ENCODE data around the gene CYP8B1.
"Not testable (repeated sequence)": the region's sequence is repeated elsewhere in the genome, so short reads cannot be mapped to it uniquely, and the experiment has no call there.

The CYP8B1 gene

GRCh38 chr3:42886294-42886822 lies 10.7 kb upstream of the CYP8B1 start:
- no peak for DNase-seq (ENCODE audit: low read depth in 2 of 2, low spot score in 1 of 2)

GRCh38 chr3:42884324-42884723 lies 8.6 kb upstream of the CYP8B1 start:
- no peak for DNase-seq (ENCODE audit: low read depth in 2 of 2, low spot score in 1 of 2)

- not testable (repeated sequence) for DNase-seq (ENCODE audit: low read depth in 2 of 2, low spot score in 1 of 2)
Observed at GRCh38 chr3:42883251-42883930, 7.7 kb upstream of the CYP8B1 start.

- DNase-seq (ENCODE audit: low read depth in 2 of 2, low spot score in 1 of 2): peak; percentile 64 to 75
Observed at GRCh38 chr3:42880601-42881451, 5.1 kb upstream of the CYP8B1 start.

GRCh38 chr3:42880183-42880582 lies 4.5 kb upstream of the CYP8B1 start:
- DNase-seq (ENCODE audit: low read depth in 2 of 2, low spot score in 1 of 2): no peak

GRCh38 chr3:42877881-42878280 lies 2.2 kb upstream of the CYP8B1 start:
- DNase-seq (ENCODE audit: low read depth in 2 of 2, low spot score in 1 of 2): no peak

- DNase-seq (ENCODE audit: low read depth in 2 of 2, low spot score in 1 of 2): no peak
Observed at GRCh38 chr3:42876940-42877720, 1.5 kb upstream of the CYP8B1 start.

- no peak for DNase-seq (ENCODE audit: low read depth in 2 of 2, low spot score in 1 of 2)
Observed at GRCh38 chr3:42876401-42876800, 722 bp upstream of the CYP8B1 start.

- DNase-seq (ENCODE audit: low read depth in 2 of 2, low spot score in 1 of 2): no peak
Observed at GRCh38 chr3:42874749-42875148, 930 bp downstream of the CYP8B1 start.

GRCh38 chr3:42873221-42873982 lies 2.3 kb downstream of the CYP8B1 start:
- no peak for DNase-seq (ENCODE audit: low read depth in 2 of 2, low spot score in 1 of 2)

GRCh38 chr3:42872718-42873117 lies 3.0 kb downstream of the CYP8B1 start:
- DNase-seq (ENCODE audit: low read depth in 2 of 2, low spot score in 1 of 2): no peak

- no peak for DNase-seq (ENCODE audit: low read depth in 2 of 2, low spot score in 1 of 2)
Observed at GRCh38 chr3:42871592-42872196, 4.0 kb downstream of the CYP8B1 start.

GRCh38 chr3:42868841-42869240 lies 6.8 kb downstream of the CYP8B1 start:
- no peak for DNase-seq (ENCODE audit: low read depth in 2 of 2, low spot score in 1 of 2)

GRCh38 chr3:42867138-42867537 lies 8.5 kb downstream of the CYP8B1 start:
- no peak for DNase-seq (ENCODE audit: low read depth in 2 of 2, low spot score in 1 of 2)

- no peak for DNase-seq (ENCODE audit: low read depth in 2 of 2, low spot score in 1 of 2)
Observed at GRCh38 chr3:42865256-42865655, 10.4 kb downstream of the CYP8B1 start.

- DNase-seq (ENCODE audit: low read depth in 2 of 2, low spot score in 1 of 2): no peak
Observed at GRCh38 chr3:42864321-42864950, 11.2 kb downstream of the CYP8B1 start.

GRCh38 chr3:42856544-42856943 lies 19.1 kb downstream of the CYP8B1 start:
- no peak for DNase-seq (ENCODE audit: low read depth in 2 of 2, low spot score in 1 of 2)

- DNase-seq (ENCODE audit: low read depth in 2 of 2, low spot score in 1 of 2): no peak
Observed at GRCh38 chr3:42855547-42856380, 19.9 kb downstream of the CYP8B1 start.

- no peak for DNase-seq (ENCODE audit: low read depth in 2 of 2, low spot score in 1 of 2)
Observed at GRCh38 chr3:42855219-42855546, 20.5 kb downstream of the CYP8B1 start.

Measured in stimulated activated CD8-positive, alpha-beta memory T cell treated with anti-CD3 and anti-CD28 coated beads, Interleukin-4, amount 100 ng/mL, for 1 hour (primary cell).